Iris pigment epithelial cell (primary cell): ENCODE measurements around the gene TENT5D.
"Not testable (repeated sequence)": the region's sequence is repeated elsewhere in the genome, so short reads cannot be mapped to it uniquely, and the experiment has no call there.

ENCODE experiments used
- DNase-seq: peaks from one replicate; pipeline ENCODE4 v3.0.0-alpha.2; 2011; ENCODE audit warnings: low read depth

Gene TENT5D

GRCh38 chrX:80420147-80420546, at the start of gene TENT5D:
TSS of gene TENT5D (plus strand) at chrX:80420447. CDS start at chrX:80442540, 22,093 bp downstream.
- DNase-seq = no peak

- DNase-seq = not testable (repeated sequence)
These were observed 34.6 kb upstream of the TENT5D start for GRCh38 chrX:80385651-80386050.

- no peak for DNase-seq
These were observed 32.0 kb upstream of the TENT5D start for GRCh38 chrX:80388206-80388605.

GRCh38 chrX:80412042-80412441, 8.2 kb upstream of the TENT5D start:
- no peak for DNase-seq

- DNase-seq = no peak
These were observed 2.8 kb downstream of the TENT5D start for GRCh38 chrX:80423000-80423399.

GRCh38 chrX:80423744-80424143, 3.5 kb downstream of the TENT5D start:
- no peak for DNase-seq

- no peak for DNase-seq
These were observed 10.7 kb downstream of the TENT5D start for GRCh38 chrX:80430826-80431504.

- no peak for DNase-seq
These were observed 11.2 kb downstream of the TENT5D start for GRCh38 chrX:80431505-80431832.

GRCh38 chrX:80432441-80432840, 12.2 kb downstream of the TENT5D start:
- DNase-seq = no peak

- no peak for DNase-seq
These were observed 12.6 kb downstream of the TENT5D start for GRCh38 chrX:80432863-80433262.

- not testable (repeated sequence) for DNase-seq
These were observed 47.9 kb downstream of the TENT5D start for GRCh38 chrX:80468166-80468565.

- no peak for DNase-seq
These were observed 51.3 kb downstream of the TENT5D start for GRCh38 chrX:80471582-80471981.

GRCh38 chrX:80485543-80485942, 65.3 kb downstream of the TENT5D start:
- DNase-seq = no peak

- DNase-seq = no peak
These were observed 66.1 kb downstream of the TENT5D start for GRCh38 chrX:80486299-80486698.

GRCh38 chrX:80489166-80489565, 68.9 kb downstream of the TENT5D start:
- no peak for DNase-seq
